Activated T-cell treated with anti-CD3 and anti-CD28 coated beads, Interleukin-2, amount 50 U/mL, for 4 hours (primary cell): ENCODE measurements around the gene TRERF1. TPM values are rescaled to one million over a fixed set of nuclear protein-coding genes. Genes with fewer than 3 reads are reported as not detected.
A peak's percentile ranks its signal among the peaks of the same experiment; 100 is the strongest.

Experiments used
- ATAC-seq, 2 donors: fragments of 200-7000 bp; cut with Tn5 transposase; one replicate each; pipeline ENCODE4 v1.10.0; 2021
- DNase-seq: peaks from one replicate; pipeline ENCODE4 v3.0.0-alpha.2; 2020
- H3K27me3 Mint-ChIP-seq: one replicate; pipeline ENCODE4 v1.8.0; 2021; ENCODE audit warnings: low read depth, mixed read lengths
- H3K36me3 Mint-ChIP-seq: one replicate; pipeline ENCODE4 v1.8.0; 2022; ENCODE audit warnings: mixed read lengths; ENCODE audit not compliant: insufficient read depth
- H3K4me1 Mint-ChIP-seq: one replicate; pipeline ENCODE4 v1.8.0; 2021; ENCODE audit warnings: low read depth, mixed read lengths
- H3K4me3 Mint-ChIP-seq: one replicate; pipeline ENCODE4 v1.8.0; 2021; ENCODE audit warnings: mild to moderate bottlenecking, moderate library complexity, mixed read lengths
- H3K9me3 Mint-ChIP-seq: one replicate; pipeline ENCODE4 v1.8.0; 2021; ENCODE audit warnings: mixed read lengths
- total RNA-seq, 3 donors: library from RNA; stranded (reverse); gene quantifications; one replicate each; pipeline ENCODE4 v1.2.1, GENCODE V29; 2021

Gene TRERF1
- total RNA-seq, 3 donors from 2014 or later: 8.9 to 9.4 (median 9.0) TPM

GRCh38 chr6:42424906-42425474 is 26.7 kb downstream of the TRERF1 start:
- H3K4me1 Mint-ChIP-seq: peaks cover 64% of the 10 kb centered on the region
- DNase-seq (no peak), ATAC-seq (peak in 1 of 2 donors; percentile 23)
- no peak overlapping the region for H3K4me3 Mint-ChIP-seq
- H3K9me3 Mint-ChIP-seq: no peaks in the 10 kb centered on the region
- H3K27me3 Mint-ChIP-seq: no peaks in the 10 kb centered on the region
- H3K36me3 Mint-ChIP-seq: peaks cover 5% of the 10 kb centered on the region

- H3K4me3 Mint-ChIP-seq: peak overlapping the region; percentile 64
- DNase-seq (no peak), ATAC-seq (peak; percentile 70 to 82)
- peaks cover 7% of the 10 kb centered on the region for H3K36me3 Mint-ChIP-seq
- no peaks in the 10 kb centered on the region for H3K27me3 Mint-ChIP-seq
- peaks cover 62% of the 10 kb centered on the region for H3K4me1 Mint-ChIP-seq
- no peaks in the 10 kb centered on the region for H3K9me3 Mint-ChIP-seq
These were observed 28.5 kb downstream of the TRERF1 start for GRCh38 chr6:42423244-42423643.

GRCh38 chr6:42420741-42421140 is 31.0 kb downstream of the TRERF1 start:
- no peaks in the 10 kb centered on the region for H3K27me3 Mint-ChIP-seq
- peaks cover 73% of the 10 kb centered on the region for H3K4me1 Mint-ChIP-seq
- no peak for DNase-seq
- peaks cover 4% of the 10 kb centered on the region for H3K36me3 Mint-ChIP-seq
- H3K4me3 Mint-ChIP-seq: no peak overlapping the region
- H3K9me3 Mint-ChIP-seq: no peaks in the 10 kb centered on the region
- ATAC-seq: no peak

- Mint-ChIP-seq H3K4me1 (peaks cover 73% of the 10 kb centered on the region), H3K4me3 (no peak overlapping the region), H3K36me3 (peaks cover 3% of the 10 kb centered on the region), H3K27me3 (no peaks in the 10 kb centered on the region), H3K9me3 (no peaks in the 10 kb centered on the region)
- no peak for DNase-seq
- ATAC-seq: no peak
These were observed 32.0 kb downstream of the TRERF1 start for GRCh38 chr6:42419490-42420280.

GRCh38 chr6:42418724-42419123 is 33.0 kb downstream of the TRERF1 start:
- no peaks in the 10 kb centered on the region for H3K27me3 Mint-ChIP-seq
- DNase-seq (no peak), ATAC-seq (no peak)
- H3K4me1 Mint-ChIP-seq: peaks cover 73% of the 10 kb centered on the region
- no peak overlapping the region for H3K4me3 Mint-ChIP-seq
- no peaks in the 10 kb centered on the region for H3K9me3 Mint-ChIP-seq
- peaks cover 3% of the 10 kb centered on the region for H3K36me3 Mint-ChIP-seq

GRCh38 chr6:42417641-42418112 is 34.0 kb downstream of the TRERF1 start:
- peaks cover 3% of the 10 kb centered on the region for H3K36me3 Mint-ChIP-seq
- H3K9me3 Mint-ChIP-seq: no peaks in the 10 kb centered on the region
- H3K4me1 Mint-ChIP-seq: peaks cover 70% of the 10 kb centered on the region
- peak overlapping the region; percentile 40 for H3K4me3 Mint-ChIP-seq
- DNase-seq (peak; percentile 50), ATAC-seq (peak; percentile 84 to 85)
- H3K27me3 Mint-ChIP-seq: no peaks in the 10 kb centered on the region

- no peaks in the 10 kb centered on the region for H3K9me3 Mint-ChIP-seq
- ATAC-seq (no peak), DNase-seq (no peak)
- H3K4me1 Mint-ChIP-seq: peaks cover 62% of the 10 kb centered on the region
- H3K36me3 Mint-ChIP-seq: peaks cover 2% of the 10 kb centered on the region
- H3K4me3 Mint-ChIP-seq: no peak overlapping the region
- no peaks in the 10 kb centered on the region for H3K27me3 Mint-ChIP-seq
These were observed 40.3 kb downstream of the TRERF1 start for GRCh38 chr6:42411406-42411805.

- H3K9me3 Mint-ChIP-seq: no peaks in the 10 kb centered on the region
- DNase-seq (no peak), ATAC-seq (no peak)
- H3K4me1 Mint-ChIP-seq: peaks cover 63% of the 10 kb centered on the region
- peaks cover 4% of the 10 kb centered on the region for H3K36me3 Mint-ChIP-seq
- H3K27me3 Mint-ChIP-seq: no peaks in the 10 kb centered on the region
- H3K4me3 Mint-ChIP-seq: no peak overlapping the region
These were observed 40.9 kb downstream of the TRERF1 start for GRCh38 chr6:42410861-42411260.

GRCh38 chr6:42409581-42409980 is 42.1 kb downstream of the TRERF1 start:
- Mint-ChIP-seq H3K36me3 (peaks cover 4% of the 10 kb centered on the region), H3K27me3 (no peaks in the 10 kb centered on the region), H3K4me3 (no peak overlapping the region), H3K4me1 (peaks cover 61% of the 10 kb centered on the region), H3K9me3 (no peaks in the 10 kb centered on the region)
- DNase-seq (no peak), ATAC-seq (no peak)

GRCh38 chr6:42407379-42407778 is 44.3 kb downstream of the TRERF1 start:
- Mint-ChIP-seq H3K4me1 (peaks cover 69% of the 10 kb centered on the region), H3K9me3 (no peaks in the 10 kb centered on the region), H3K4me3 (peak overlapping the region; percentile 38), H3K36me3 (peaks cover 6% of the 10 kb centered on the region), H3K27me3 (no peaks in the 10 kb centered on the region)
- DNase-seq (no peak), ATAC-seq (peak in 1 of 2 donors; percentile 53)

- H3K4me3 Mint-ChIP-seq: peak overlapping the region; percentile 38
- no peaks in the 10 kb centered on the region for H3K9me3 Mint-ChIP-seq
- H3K27me3 Mint-ChIP-seq: no peaks in the 10 kb centered on the region
- DNase-seq: no peak
- no peak for ATAC-seq
- H3K4me1 Mint-ChIP-seq: peaks cover 74% of the 10 kb centered on the region
- H3K36me3 Mint-ChIP-seq: peaks cover 6% of the 10 kb centered on the region
These were observed 45.1 kb downstream of the TRERF1 start for GRCh38 chr6:42406306-42407280.

GRCh38 chr6:42405021-42405420 is 46.7 kb downstream of the TRERF1 start:
- H3K27me3 Mint-ChIP-seq: no peaks in the 10 kb centered on the region
- DNase-seq: no peak
- no peak for ATAC-seq
- peaks cover 79% of the 10 kb centered on the region for H3K4me1 Mint-ChIP-seq
- peaks cover 3% of the 10 kb centered on the region for H3K36me3 Mint-ChIP-seq
- no peaks in the 10 kb centered on the region for H3K9me3 Mint-ChIP-seq
- no peak overlapping the region for H3K4me3 Mint-ChIP-seq

GRCh38 chr6:42404484-42404883 is 47.2 kb downstream of the TRERF1 start:
- no peaks in the 10 kb centered on the region for H3K27me3 Mint-ChIP-seq
- H3K9me3 Mint-ChIP-seq: no peaks in the 10 kb centered on the region
- H3K4me1 Mint-ChIP-seq: peaks cover 77% of the 10 kb centered on the region
- ATAC-seq: peak; percentile 62 to 72
- H3K36me3 Mint-ChIP-seq: peaks cover 3% of the 10 kb centered on the region
- H3K4me3 Mint-ChIP-seq: peak overlapping the region; percentile 54
- peak; percentile 41 for DNase-seq

GRCh38 chr6:42403831-42404230 is 47.9 kb downstream of the TRERF1 start:
- H3K4me3 Mint-ChIP-seq: peak overlapping the region; percentile 54

More at GRCh38 chr6:42403831-42404230, 47.9 kb downstream of the TRERF1 start:
- Mint-ChIP-seq H3K4me1 (peaks cover 77% of the 10 kb centered on the region), H3K9me3 (no peaks in the 10 kb centered on the region), H3K36me3 (peaks cover 3% of the 10 kb centered on the region), H3K27me3 (no peaks in the 10 kb centered on the region)
- DNase-seq (no peak), ATAC-seq (no peak)
